ENCODE results near the gene SLC6A16.

GRCh38 chr19:49356382-49356781 is 31.4 kb upstream of the SLC6A16 start:
- TF ChIP-seq POLR2A (IDR thresholded peaks at IDR 0.05) (no peak), CTCF (IDR thresholded peaks at IDR 0.05 in 8 of 11, conservative IDR thresholded peaks at IDR 0.05 in 3 of 11) (no peak), POLR2AphosphoS5 (IDR thresholded peaks at IDR 0.05) (no peak)

Data from spleen (tissue), 7 donors.